Midbrain (tissue), 1 donor: Measurements from ENCODE around the gene IFNL3.
"Not testable (repeated sequence)": the region's sequence is repeated elsewhere in the genome, so short reads cannot be mapped to it uniquely, and the experiment has no call there.

Experiments
- DNase-seq: peaks from one replicate; lab custom pipeline; 2025; lab: John Stamatoyannopoulos, UW

IFNL3 gene

GRCh38 chr19:39244410-39245100, at the start of gene IFNL3:
Gene IFNL3, minus strand, starts transcription at chr19:39245006. Its CDS starts 39 bp downstream, at chr19:39244967.
- not testable (repeated sequence) for DNase-seq

DNA sequence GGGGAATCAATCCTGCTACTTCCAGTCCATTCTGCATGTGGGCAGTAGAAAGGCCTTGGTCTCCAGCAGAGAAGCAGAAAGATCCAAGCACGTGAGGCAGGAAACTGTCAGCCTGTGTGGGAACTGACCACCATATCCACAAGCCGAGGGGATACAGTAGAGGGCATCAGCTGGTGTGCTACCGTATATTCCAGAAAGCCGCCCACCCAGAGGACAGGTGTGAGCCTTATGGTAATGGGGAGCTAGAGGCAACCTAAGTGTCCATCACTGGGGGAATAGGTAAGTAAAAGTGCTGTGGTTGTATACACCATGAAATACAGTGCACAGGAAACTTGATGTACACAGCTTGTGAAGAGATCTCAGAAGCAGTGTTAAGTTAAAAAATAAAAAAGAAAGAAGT, 48.6 kb upstream of the IFNL3 start:
- DNase-seq: no peak

GRCh38 chr19:39284032-39284431, 39.2 kb upstream of the IFNL3 start:
- no peak for DNase-seq

GRCh38 chr19:39282021-39282420, 37.2 kb upstream of the IFNL3 start:
- DNase-seq: no peak

DNA sequence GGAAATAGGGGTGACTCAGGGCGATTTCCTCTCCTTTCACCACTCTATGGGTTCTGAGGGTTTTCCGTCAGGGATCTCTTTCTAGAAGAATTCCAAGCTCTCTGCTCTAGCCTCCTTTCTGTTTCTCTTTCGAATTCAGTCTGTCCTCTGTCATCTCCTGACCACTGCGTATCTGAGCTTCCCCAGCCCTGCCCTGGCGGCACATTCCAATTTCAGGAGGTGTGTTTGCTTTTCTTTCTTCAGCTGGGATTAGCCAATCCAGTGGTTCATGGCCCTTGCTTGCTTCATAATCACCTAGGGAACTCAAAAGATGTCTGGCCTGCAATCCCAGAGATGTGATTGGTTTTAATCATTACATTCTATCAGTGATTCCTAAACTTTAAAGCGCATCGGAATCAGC, 32.8 kb upstream of the IFNL3 start:
- DNase-seq: no peak

DNA sequence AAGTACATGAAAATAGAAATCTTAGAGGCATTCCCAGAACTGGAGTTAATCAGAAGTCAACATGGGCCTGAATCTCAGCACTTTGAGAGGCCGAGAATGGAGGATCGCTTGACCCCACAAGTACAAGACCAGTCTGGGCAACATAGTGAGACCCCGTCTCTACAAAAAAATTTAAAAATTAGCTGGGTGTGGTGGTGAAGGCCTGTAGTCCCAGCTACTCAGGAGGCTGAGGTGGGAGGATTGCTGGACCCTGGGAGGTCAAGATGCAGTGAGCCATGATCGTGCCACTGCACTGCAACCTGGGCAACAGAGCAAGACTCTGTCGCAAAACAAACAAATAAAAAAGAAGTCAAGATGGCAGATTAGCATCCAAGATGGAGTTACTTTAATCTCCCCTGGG, 31.9 kb upstream of the IFNL3 start:
- no peak for DNase-seq

DNA sequence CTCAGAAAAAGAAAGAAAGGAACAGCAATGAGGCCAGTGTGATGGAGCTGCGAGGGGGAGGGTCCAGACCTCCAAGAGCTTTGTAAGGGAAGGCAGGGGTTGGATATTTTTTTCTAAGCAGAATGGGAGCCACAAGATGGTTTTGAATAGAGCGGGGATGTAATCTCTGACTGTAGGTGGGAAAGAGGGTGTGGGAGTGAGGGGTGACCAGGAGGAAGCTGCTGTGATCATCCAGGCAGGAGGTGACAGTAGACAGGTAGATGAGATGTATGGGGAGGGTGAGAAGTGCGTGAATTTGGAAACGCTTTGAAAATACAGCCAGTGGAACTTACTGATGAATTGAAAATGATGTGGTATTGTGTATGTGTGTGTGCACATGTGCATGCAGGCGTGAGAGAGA, 30.8 kb upstream of the IFNL3 start:
- DNase-seq: no peak

GRCh38 chr19:39273859-39274258, 29.1 kb upstream of the IFNL3 start:
- not testable (repeated sequence) for DNase-seq

DNA sequence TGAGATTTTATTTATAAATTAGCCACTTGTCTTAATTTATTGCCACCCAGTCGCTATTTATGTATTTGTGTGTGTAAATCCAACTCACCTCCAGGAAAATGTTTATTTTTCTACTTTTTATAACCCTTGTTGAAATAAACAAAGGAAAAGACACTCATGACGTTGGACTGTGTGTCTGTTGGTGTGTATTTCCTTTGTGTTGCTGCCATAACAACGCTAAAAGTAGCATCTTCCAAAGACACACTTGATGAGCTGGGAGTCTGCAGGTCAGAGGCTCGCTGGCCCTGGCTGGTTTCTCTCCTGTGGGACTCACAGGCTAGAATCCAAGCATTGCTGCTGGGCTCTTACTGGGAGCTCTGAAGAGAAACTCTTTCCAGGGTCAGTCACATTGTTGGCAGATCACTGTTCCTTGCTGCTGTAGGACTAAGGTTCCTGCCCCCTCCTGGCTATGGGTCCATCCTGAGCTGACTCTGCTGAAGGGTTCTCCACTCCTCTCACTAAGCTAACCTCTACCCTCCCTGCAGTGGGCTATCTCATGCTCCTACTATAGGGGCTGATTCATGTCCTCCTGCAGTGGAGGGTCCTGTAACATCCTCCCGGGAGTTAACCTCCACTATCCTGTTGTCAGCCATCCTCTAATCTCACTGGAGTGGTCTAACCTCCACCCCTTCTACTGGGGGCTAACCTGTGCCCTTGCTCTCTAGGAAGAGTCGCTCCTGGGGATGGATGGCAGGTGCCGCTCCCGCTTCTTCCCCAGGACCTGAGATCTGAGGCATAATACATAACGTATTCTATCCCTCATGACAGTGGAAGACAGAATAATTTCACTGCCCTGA, 25.4 kb upstream of the IFNL3 start:
- DNase-seq: no peak

GRCh38 chr19:39269369-39269768, 24.6 kb upstream of the IFNL3 start:
- DNase-seq: not testable (repeated sequence)

GRCh38 chr19:39268531-39269223, 23.9 kb upstream of the IFNL3 start:
- not testable (repeated sequence) for DNase-seq

DNA sequence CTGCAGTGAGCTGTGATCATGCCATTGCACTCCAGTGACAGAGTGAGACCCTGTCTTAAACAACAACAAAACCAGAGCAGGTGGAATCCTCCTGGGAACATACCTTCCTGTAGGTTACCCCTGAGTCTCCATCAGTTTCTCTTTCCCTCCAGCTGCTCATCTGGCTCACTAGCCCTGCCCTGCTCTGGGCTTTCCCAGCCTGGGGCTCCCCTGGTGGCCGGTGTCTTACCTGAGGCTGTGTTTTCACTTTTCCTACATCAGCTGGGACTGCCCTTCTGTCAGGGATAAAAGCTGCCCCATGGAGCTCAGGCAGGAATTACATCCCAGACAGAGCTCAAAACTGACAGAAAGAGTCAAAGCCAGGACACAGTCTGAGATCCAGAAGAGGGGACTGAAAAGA, 23.3 kb upstream of the IFNL3 start, which contains the start of gene IFNL2:
TSS of gene IFNL2 (plus strand) at position 312 of the 400 bp plus-strand sequence. CDS start 173 bp downstream, outside the sequence.
- DNase-seq: not testable (repeated sequence)

DNA sequence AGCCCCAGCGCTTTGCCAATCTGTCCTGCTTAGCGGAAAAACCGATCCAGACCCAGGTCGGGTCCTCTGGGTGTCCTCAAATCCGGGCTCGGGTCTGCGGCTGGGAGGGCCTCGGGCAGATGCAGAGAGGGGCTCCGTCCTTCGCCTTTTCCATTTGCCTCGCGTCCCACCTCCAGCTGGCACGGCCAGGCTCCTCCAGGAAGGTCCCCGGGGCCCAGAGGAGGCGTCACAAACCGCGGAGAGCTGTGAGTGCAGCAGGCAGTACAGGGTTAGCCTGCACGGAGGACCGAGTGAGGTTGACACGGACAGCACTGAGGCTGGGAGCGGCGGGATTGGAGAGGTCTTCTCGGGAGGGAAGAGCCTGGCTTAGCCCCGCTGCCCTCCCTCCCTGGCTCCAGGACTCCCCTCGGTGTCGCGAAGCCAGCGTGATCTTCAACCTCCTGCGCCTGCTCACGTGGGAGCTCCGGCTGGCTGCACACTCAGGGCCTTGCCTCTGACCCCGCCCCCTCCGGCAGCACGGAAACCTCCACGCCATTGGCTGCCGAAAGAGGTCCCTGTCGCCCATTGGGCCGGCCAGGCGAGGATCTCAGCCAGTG, 20.6 kb upstream of the IFNL3 start:
- DNase-seq: no peak

- DNase-seq: no peak
These were observed 19.8 kb upstream of the IFNL3 start for GRCh38 chr19:39264306-39265290.

DNA sequence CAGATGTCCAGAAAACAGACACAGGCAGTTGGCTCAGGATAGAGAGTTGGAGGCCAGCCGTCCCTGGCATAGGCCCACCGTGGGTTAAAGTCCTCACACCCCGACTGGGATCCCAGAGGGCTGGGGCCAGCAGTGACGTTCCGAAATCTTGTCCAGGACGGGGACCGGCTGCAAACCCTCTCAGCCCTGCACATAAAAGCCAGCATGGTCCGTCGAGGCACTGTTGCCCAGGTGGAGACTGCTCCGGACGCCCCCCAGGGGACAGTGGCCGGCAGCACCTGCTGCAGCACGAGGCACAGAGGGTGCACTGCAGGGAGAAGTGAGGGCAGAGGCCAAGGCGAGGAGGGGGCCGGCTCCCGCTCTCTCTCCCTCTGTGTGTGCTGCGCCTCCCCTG, 19.1 kb upstream of the IFNL3 start:
- DNase-seq: no peak

- DNase-seq: no peak
These were observed 17.7 kb upstream of the IFNL3 start for GRCh38 chr19:39262496-39262895.

- no peak for DNase-seq
These were observed 16.9 kb upstream of the IFNL3 start for GRCh38 chr19:39261704-39262103.

- DNase-seq: no peak
These were observed 12.4 kb upstream of the IFNL3 start for GRCh38 chr19:39257227-39257626.

DNA sequence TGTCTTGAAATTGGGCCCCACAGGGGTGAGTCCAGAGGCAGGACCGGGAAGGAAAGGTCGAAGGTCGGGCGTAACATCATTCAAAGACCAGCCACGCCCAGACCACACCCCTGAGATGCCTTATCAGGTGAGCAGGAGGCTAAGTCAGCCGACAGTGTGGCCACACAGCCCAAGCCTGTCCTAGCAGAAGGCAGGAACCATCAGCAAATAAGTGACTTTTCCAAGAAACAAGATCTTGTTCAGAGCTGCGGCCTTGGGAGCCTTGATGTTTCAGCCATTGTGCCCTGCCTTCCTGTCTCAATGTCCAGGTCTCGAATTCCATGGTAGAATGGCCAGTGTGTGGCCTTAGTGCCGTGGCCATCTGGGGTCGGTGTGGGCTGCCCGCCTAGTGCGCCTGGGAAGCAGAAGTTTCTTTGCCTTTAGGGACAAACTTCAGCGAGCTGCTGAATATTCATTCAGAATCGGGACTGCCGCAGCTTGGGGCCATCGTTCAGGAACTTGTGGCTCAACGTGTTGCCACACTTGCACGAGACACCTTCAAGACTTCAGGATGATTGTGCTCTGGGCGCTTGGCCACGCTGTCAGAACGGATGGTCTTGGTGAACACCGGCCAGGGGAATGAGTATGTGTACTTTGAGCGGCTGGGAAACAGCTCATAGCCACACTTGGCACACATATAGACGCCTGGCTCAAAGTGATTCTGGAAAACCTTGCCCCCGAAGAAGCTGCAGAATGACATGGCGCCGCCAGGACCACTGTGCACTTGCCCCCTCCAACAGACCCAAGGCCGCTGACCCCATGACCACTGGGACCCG, 9.9 kb upstream of the IFNL3 start:
- no peak for DNase-seq
